ENCODE measurements around the gene TMEM132C. TPM values are rescaled to one million over a fixed set of nuclear protein-coding genes. Genes with fewer than 3 reads are reported as not detected.
A peak's percentile ranks its signal among the peaks of the same experiment; 100 is the strongest.

Gene TMEM132C
- total and polyA plus RNA-seq, 2 of the 8 experiments (the other 6 are each of a cell fraction or from before 2014, with no cell fraction given), result 0.23 to 0.76 TPM

GRCh38 chr12:128323145-128323920 is 56.4 kb downstream of the TMEM132C start:
- 81% methylated on average over 20 of the region's 20 CpGs; no CpG with 5 or more reads in 1 of the 2 experiments for WGBS, 2 experiments (ENCODE audit: extremely low coverage in 1 of 2, insufficient coverage in 1 of 2, insufficient read length in 1 of 2, insufficient replicate concordance in 2 of 2, low coverage in 1 of 2, low lambda C conversion rate in 2 of 2, missing lambda C conversion rate in 1 of 2)

More at GRCh38 chr12:128323145-128323920, 56.4 kb downstream of the TMEM132C start:
- H3K23ac ChIP-seq (ENCODE audit: insufficient read length), result no peak overlapping the region
- no peaks in the 10 kb centered on the region; a peak in 2 of 7 replicates for H3K4me1 ChIP-seq (replicated peaks in 1 of 4; ENCODE audit: control insufficient read depth in 3 of 4, insufficient read depth in 4 of 4, low read length in 3 of 4)
- H3K4ac ChIP-seq (replicated peaks; ENCODE audit: insufficient read length, low read depth, low read length), result no peak overlapping the region
- no peaks in the 10 kb centered on the region for H3K36me3 ChIP-seq (ENCODE audit: control insufficient read depth in 2 of 4, insufficient read depth in 4 of 4, low read length in 3 of 4)
- H3K4me2 ChIP-seq (ENCODE audit: insufficient read depth in 1 of 2, low read depth in 2 of 2, low read length in 2 of 2), result no peak overlapping the region
- H3K79me1 ChIP-seq (ENCODE audit: low read depth, low read length), result no peaks in the 10 kb centered on the region
- H3K79me2 ChIP-seq (ENCODE audit: control insufficient read depth in 1 of 2, insufficient read depth in 2 of 2, low read length in 2 of 2), result no peaks in the 10 kb centered on the region
- TF ChIP-seq, protein P1, sequence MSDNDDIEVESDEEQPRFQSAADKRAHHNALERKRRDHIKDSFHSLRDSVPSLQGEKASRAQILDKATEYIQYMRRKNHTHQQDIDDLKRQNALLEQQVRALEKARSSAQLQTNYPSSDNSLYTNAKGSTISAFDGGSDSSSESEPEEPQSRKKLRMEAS (IDR thresholded peaks at IDR 0.05), result no peak
- TF ChIP-seq CBX8 (IDR thresholded peaks at IDR 0.05; ENCODE audit: borderline replicate concordance, low read depth, low read length) (no peak), TAF7 (optimal IDR thresholded peaks at IDR 0.05; ENCODE audit: borderline replicate concordance, low read depth, low read length) (no peak), RNF2 (IDR thresholded peaks at IDR 0.05; ENCODE audit: borderline replicate concordance, low read depth, low read length, missing control alignments, poor library complexity, severe bottlenecking) (no peak), SP1 (IDR thresholded peaks at IDR 0.05; ENCODE audit: low read depth, low read length) (no peak), PHF8 (conservative IDR thresholded peaks at IDR 0.05; ENCODE audit: low read depth, low read length) (no peak), POLR2AphosphoS5 (IDR thresholded peaks at IDR 0.05; ENCODE audit: low read depth, low read length) (no peak), ASH2L (IDR thresholded peaks at IDR 0.05; ENCODE audit: low read length) (no peak)
- 0 out of 2 replicates have a peak overlapping the region, but pooled peaks have one; percentile 10 for H2BK5ac ChIP-seq (ENCODE audit: low read depth, low read length)
- no peak overlapping the region for H3K14ac ChIP-seq (ENCODE audit: insufficient read length)
- H2BK20ac ChIP-seq (ENCODE audit: low read length), result no peak overlapping the region
- DNase-seq (ENCODE audit: low read depth in 1 of 2, low spot score in 2 of 2), result no peak
- H3K56ac ChIP-seq (replicated peaks; ENCODE audit: insufficient read length, low read depth, low read length), result no peak overlapping the region
- ChIA-PET POLR2A (ENCODE audit: partially characterized antibody) (no interaction called here), CTCF (ENCODE audit: partially characterized antibody) (interaction anchor here (0.6 to 1.9 kb wide), 4 partner anchors 9 to 322 kb away, joined by 3 to 5 read pairs (median 4); no protein-coding TSS in a partner anchor)
- H4K20me1 ChIP-seq (replicated peaks in 1 of 2; ENCODE audit: control insufficient read depth in 1 of 2, insufficient read depth in 2 of 2, low read length in 2 of 2), result no peaks in the 10 kb centered on the region
- H4K91ac ChIP-seq (replicated peaks; ENCODE audit: insufficient read length, low read length), result no peak overlapping the region
- H3K4me3 ChIP-seq (ENCODE audit: extremely low read depth in 1 of 4, insufficient read depth in 2 of 4, low read depth in 3 of 4, low read length in 4 of 4), result no peak overlapping the region
- H3K27me3 ChIP-seq (replicated peaks in 1 of 4; ENCODE audit: control insufficient read depth in 3 of 4, extremely low read depth in 1 of 4, insufficient read depth in 3 of 4, low read length in 3 of 4), result peaks cover 0 to 2% (median 0%) of the 10 kb centered on the region in 4 experiments; a peak in 1 of 7 replicates
- no peak overlapping the region for H3K18ac ChIP-seq (ENCODE audit: extremely low read depth, low read length)
- no peak overlapping the region for H3K27ac ChIP-seq (ENCODE audit: low read depth, low read length)
- no peak overlapping the region for H2AK5ac ChIP-seq (ENCODE audit: low read depth, low read length)
- H3K9ac ChIP-seq (replicated peaks in 1 of 4; ENCODE audit: extremely low read depth in 1 of 4, low read depth in 3 of 4, low read length in 3 of 4), result no peak overlapping the region
- no peak overlapping the region for H4K5ac ChIP-seq (ENCODE audit: insufficient read length, low read depth, low read length)
- H2BK120ac ChIP-seq (replicated peaks; ENCODE audit: low read depth, low read length), result no peak overlapping the region
- H2AFZ ChIP-seq (ENCODE audit: low read length), result no peak overlapping the region
- H3K9me3 ChIP-seq (ENCODE audit: insufficient read depth in 2 of 2, low read depth in 1 of 2, low read length in 1 of 2), result no peaks in the 10 kb centered on the region
- H2BK15ac ChIP-seq (ENCODE audit: low read length), result no peak overlapping the region
- no peaks in the 10 kb centered on the region for H3K23me2 ChIP-seq (ENCODE audit: low read depth, low read length)
- FAIRE-seq, result no peak
- H2BK12ac ChIP-seq (ENCODE audit: low read depth, low read length), result no peak overlapping the region
- H4K8ac ChIP-seq (ENCODE audit: extremely low read depth, insufficient read depth, low read length), result peak overlapping the region; percentile 59; the same call in 1 of the 2 replicates
